GM08714 (cell line): ENCODE measurements around the gene CACNG6.

ENCODE experiments used
- H3K4me3 ChIP-seq: fragments of 200-500 bp; sonication (Bioruptor generic); 2 replicates; pipeline ENCODE4 v1.5.1; 2014; ENCODE audit warnings: mild to moderate bottlenecking, low read length, inconsistent platforms
- ZNF274 ChIP-seq: IDR thresholded peaks from 2 replicates; pipeline ENCODE4 v1.6.1; 2012; ENCODE audit warnings: mild to moderate bottlenecking, low read depth, low read length

CACNG6 gene

DNA sequence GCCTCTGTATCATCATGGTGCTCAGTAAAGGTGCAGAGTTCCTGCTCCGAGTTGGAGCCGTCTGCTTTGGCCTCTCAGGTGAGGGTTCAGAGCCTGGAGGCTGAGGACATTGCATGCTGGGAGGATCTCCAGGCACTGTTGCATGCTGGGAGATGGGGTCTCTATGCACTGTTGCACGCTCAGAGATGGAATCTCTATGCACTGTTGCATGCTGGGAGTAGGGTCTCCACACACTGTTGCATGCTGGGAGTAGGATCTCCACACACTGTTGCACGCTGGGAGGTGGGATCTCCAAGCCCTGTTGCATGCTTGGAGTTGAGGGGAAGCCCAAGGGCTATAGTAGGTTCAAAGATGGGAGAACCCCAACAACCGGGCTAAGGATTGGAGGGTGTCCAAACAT, 8.3 kb downstream of the CACNG6 start:
- TF ChIP-seq ZNF274, result no peak
- H3K4me3 ChIP-seq, result no peak overlapping the region

DNA sequence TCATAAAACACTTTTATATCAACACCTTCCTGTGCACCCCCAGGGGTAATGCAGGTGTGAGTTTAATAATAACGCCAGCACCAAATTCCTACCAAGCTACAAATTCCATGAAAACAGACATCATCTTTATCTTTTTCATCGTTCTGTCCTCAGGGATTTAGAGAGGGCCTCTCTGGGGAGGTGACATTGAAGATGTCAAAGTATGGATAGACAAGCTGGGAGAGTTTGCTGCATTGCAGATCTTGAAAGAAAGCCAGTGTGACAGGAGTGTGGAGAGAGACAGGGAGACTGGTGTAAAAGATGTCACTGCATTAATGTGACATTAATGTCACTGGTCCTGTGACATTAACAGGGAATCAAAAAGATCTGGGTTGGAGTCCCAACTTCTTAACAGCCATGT, 10.1 kb downstream of the CACNG6 start:
- TF ChIP-seq ZNF274, result no peak
- H3K4me3 ChIP-seq, result no peak overlapping the region

DNA sequence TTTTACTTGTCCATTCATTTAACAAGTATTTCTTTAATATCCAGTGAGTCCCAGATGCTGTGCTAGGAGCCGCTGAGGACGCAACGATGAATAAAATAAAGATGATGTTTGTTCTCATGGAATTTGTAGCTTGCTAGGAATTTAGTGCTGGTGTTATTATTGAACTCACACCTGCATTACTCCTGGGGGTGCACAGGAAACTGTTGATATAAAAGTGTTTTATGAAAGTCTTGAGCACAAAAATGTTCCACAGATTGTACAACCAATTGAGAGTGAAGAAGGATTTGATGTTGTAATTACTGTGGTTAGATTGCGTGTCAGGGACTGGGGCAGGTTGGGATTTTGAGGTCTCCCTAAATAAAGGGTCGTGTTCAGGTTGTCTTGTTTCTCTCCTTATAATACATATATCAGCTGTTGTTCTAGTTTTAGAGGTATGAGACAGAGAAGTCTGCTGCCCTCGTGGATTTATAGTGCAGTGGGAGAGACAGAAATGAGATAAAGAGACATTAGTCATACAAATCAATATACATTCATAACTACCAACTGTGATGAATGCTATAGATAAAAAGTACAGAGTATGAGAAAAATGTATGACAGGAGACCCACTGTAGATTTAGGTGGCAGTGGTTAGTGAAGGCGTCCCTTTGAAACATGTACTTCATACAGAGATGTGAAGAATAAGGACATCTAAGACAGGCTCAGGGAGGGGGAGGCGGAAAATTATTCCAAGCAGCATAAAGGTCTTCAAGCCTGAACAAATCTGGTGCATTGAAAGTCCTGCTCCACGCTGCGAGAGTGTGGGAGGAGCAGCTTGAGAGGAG, 11.3 kb downstream of the CACNG6 start:
- H3K4me3 ChIP-seq, result no peak overlapping the region
- TF ChIP-seq ZNF274, result no peak

DNA sequence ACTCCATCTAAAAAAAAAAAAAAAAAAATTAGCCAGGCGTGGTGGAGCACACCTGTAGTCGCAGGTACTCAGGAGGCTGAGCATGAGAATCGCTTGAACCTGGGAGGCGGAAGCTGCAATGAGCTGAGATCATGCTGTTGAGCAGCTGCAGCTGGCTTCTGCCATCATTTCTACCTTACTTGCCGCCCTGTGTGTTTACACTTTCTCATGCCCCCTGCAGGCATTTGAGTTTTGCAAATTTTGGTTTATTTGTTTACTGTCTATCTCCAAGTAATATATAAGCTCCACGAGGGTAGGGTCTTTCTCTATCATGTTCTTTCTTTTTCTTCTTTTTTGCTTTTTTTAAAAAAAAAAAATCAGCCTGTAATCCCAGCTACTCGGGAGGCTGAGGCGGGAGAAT, 18.0 kb downstream of the CACNG6 start:
- no peak overlapping the region for H3K4me3 ChIP-seq
- TF ChIP-seq ZNF274, result no peak

DNA sequence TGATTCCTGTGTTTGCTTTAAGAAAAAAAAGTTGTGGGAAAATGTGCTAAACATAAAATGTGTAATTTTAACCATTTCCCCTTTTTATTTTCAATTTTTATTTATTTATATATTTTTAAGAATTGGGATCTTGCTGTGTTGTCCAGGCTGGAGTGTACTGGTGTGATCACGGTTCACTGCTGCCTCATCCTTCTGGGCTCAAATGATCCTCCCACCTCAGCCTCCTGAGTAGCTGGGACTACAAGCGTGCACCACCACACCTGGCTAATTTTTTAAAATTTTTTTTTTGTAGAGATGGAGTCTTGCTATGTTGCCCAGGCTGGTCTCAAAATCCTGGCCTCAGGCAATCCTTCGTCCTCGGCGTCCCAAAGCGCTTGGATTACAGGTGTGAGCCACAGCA, 19.0 kb downstream of the CACNG6 start:
- TF ChIP-seq ZNF274, result no peak
- H3K4me3 ChIP-seq, result no peak overlapping the region

DNA sequence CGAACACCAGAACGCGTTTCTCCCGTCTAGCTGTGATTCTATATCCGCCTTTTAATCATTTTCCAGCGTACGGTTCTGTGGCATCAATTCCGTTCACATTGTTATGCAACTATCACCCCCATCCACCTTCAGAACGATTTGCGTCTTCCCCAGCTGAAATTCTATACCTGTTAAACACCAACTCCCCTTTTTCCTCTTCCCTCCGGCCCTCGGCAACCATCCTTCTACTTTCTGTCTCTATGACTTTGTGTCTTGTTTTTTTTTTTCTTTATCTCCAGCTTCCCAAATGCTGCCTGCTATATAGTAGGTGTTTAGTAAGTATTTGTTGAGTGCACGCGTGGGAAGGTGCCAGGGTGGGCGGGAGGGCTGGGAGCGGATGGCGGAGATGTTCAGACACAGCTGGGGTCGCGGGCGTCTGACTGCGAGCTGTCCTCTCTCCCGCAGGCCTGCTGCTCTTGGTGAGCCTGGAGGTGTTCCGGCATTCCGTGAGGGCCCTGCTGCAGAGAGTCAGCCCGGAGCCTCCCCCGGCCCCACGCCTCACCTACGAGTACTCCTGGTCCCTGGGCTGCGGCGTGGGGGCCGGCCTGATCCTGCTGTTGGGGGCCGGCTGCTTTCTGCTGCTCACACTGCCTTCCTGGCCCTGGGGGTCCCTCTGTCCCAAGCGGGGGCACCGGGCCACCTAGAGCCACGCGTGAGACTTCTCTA, 20.2 kb downstream of the CACNG6 start:
- H3K4me3 ChIP-seq, result no peak overlapping the region
- TF ChIP-seq ZNF274, result no peak

DNA sequence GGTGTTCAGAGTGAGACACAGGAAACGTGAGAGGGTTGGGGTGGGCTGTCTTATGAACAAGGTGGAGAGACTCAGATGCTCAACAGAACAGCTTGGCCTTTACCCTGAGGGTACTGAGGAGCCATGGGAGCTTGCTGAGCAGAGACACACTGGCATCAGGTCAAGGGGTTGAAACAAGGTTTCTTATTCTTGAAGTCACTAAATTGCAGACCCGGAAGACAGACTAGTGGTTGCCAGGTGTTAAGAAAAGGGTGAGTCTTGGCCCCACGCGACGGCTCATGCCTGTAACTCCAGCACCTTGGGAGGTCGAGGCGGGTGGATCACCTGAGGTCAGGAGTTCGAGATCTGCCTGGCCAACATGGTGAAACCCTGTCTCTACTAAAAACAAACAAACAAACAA, 22.4 kb downstream of the CACNG6 start:
- no peak overlapping the region for H3K4me3 ChIP-seq
- TF ChIP-seq ZNF274, result no peak

DNA sequence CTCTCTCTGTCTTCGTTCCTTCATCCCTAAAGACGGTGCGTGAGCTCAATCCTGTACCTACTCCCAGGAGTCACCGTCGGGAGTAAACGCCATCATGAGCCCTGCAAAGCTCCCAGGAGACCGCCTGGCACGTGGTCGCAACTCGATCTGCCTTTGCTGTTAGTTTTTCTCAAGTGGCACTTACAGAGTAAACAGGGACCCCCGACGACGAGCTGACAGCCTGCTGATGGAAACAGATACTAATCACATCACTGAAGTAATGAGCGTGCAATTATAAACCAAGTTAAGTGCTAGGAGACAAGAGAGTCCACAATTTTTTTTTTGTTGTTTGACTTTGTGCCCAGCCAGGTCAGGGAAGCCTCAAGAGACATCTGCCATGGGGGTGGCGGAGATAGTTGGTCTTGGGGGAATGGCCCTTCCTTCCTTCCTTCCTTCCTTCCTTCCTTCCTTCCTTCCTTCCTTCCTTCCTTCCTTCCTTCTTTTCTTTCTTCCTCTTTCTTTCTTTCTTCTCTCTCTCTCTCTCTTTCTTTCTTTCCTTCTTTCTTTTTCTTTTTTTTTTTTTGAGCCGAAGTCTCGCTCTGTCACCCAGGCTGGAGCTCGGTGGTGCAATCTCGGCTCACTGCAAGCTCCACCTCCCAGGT, 23.6 kb downstream of the CACNG6 start:
- TF ChIP-seq ZNF274, result no peak
- H3K4me3 ChIP-seq, result no peak overlapping the region

DNA sequence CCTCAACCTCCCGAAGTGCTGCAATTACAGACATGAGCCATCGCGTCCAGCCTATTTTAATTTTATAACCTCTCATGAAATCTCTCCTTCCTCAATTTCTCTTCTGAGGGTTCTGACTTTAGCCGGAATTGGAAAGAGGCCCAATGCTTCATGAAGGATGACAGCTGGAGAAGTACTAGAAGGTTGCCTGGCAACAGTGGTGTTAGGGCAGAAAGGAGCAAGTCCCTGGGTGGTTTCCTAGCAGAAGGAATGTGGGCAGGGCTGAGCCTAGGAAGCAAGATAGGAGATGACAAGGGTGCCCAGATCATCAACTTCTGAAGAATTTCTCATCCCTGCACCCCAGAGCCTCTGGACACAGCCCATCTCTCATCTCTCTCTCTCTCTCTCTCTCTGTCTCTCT, 25.8 kb downstream of the CACNG6 start:
- TF ChIP-seq ZNF274, result no peak
- H3K4me3 ChIP-seq, result no peak overlapping the region

DNA sequence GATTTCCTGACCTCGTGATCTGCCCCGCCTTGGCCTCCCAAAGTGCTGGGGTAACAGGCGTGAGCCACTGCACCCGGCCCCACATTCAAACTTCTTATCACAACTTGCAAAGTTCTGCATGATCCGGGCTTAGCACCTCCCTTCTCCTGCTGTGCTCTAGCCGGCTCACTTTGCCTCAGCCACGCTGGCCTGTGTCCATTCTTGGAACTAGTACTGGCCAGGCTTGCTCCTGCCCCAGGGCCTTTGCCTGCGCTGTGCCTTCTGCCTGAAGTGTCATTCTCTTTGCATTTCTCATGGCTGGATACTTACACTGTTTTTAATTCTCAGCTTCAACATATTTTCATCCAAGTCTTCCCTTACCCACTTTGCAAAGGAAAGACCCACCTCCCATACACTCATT, 29.9 kb downstream of the CACNG6 start:
- TF ChIP-seq ZNF274, result no peak
- H3K4me3 ChIP-seq, result no peak overlapping the region

DNA sequence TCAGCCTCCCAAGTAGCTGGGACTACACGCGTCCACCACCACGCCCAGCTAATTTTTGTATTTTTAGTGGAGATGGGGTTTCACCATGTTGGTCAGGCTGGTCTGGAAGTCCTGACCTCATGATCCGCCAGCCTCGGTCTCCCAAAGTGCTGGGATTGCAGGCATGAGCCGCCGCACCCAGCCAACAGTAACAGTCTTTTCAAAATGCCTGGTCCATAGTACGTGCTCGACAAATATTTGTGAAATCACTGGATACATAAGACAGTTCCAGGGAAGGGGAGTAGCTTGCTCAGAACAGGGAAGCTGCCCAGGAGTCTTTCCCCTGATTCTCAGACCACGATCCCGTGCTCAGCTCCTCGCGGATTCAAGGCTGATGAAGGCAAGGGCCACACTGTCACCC, 30.5 kb downstream of the CACNG6 start:
- TF ChIP-seq ZNF274, result no peak
- no peak overlapping the region for H3K4me3 ChIP-seq

DNA sequence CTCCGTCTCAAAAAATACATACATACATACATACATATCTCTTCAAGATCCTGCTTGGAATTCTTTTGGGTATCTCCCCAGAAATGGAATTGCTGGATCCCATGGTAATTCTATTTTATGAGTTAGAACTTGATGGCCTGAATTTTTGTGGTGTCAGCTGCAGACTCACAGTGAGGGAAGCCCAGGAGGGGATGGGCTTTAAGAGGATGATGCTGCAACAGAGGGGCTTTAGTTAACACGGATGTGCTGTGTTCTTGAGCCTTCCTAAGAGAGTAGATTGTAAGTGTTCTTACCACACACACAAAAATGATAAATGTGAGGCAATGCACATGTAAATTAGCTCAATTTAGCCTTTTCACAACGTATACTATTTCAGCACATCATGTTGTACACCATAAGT, 31.8 kb downstream of the CACNG6 start:
- no peak overlapping the region for H3K4me3 ChIP-seq
- no peak for TF ChIP-seq ZNF274

DNA sequence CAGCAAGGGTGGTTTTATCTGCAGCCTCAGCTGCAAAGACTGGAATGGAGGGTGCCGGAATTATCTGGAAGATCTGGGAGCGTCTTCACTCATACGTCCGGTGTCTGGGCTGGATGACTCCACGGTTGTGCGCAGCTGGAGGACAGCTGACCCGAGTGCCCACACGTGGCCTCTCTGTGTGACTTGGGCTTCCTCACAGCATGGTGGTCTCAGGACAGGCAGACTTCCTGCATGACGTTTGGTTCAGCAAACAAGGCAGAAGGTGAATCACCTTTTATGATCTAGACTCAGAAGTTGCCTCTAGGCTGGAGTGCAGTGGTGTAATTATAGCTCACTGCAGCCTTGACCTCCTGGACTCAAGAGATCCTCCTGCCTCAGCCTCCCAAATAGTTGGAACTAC, 33.2 kb downstream of the CACNG6 start:
- TF ChIP-seq ZNF274, result no peak
- H3K4me3 ChIP-seq, result no peak overlapping the region

DNA sequence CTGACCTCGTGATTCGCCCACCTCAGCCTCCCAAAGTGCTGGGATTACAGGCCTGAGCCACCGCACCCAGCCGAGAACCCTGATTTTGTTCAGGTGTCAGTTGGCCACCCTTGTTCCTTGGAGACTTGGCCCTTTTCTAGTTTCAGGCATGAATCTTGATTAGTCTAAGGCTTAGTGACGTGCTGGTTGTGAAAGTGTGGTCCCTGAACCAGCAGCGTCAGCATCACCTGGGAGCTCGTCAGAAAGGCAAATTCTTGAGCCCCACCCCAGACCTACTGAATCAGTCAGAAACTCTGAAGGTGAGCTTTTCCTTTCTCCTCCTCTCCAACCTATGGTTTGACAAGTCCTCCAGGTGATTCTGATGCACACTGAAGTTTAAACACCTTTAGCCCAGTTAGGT, 35.2 kb downstream of the CACNG6 start:
- no peak overlapping the region for H3K4me3 ChIP-seq
- no peak for TF ChIP-seq ZNF274

DNA sequence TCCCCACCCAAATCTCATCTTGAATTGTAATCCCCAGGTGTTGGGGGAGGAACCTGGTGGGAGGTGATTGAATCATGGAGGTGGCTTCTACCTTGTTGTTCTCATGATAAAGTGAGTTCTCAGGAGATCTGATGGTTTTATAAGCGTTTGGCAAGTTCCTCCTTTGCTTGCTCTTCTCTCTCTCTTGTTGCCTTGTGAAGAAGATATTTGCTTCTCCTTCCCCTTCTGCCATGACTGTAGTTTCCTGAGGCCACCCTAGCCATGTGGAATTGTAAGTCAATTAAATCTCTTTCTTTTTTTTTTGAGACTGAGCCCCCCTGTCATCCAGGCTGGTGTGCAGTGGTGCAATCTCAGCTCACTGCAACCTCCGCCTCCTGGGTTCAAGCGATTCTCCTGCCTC, 37.9 kb downstream of the CACNG6 start:
- no peak overlapping the region for H3K4me3 ChIP-seq
- TF ChIP-seq ZNF274, result no peak
